ENCODE data around the gene DENND1A.

Gene DENND1A

GRCh38 chr9:123562844-123563346 lies 367.0 kb downstream of the DENND1A start:
- Histone ChIP-seq H3K4me2 (ENCODE audit: low read length) (no peak overlapping the region), H3K27ac (no peak overlapping the region), H3K27me3 (ENCODE audit: control insufficient read depth, insufficient read depth, low read length) (no peaks in the 10 kb centered on the region), H3K9me3 (ENCODE audit: control insufficient read depth, low read length) (no peaks in the 10 kb centered on the region), H3K9ac (no peak overlapping the region), H2AFZ (no peak overlapping the region), H3K4me3 (ENCODE audit: low read depth, low read length) (no peak overlapping the region), H3K36me3 (ENCODE audit: control insufficient read depth, insufficient read depth, low read length) (no peaks in the 10 kb centered on the region), H3K4me1 (no peaks in the 10 kb centered on the region), H3K79me2 (no peaks in the 10 kb centered on the region)
- no peak for TF ChIP-seq CTCF (IDR thresholded peaks at IDR 0.05)

GRCh38 chr9:123561046-123561445 lies 368.9 kb downstream of the DENND1A start:
- Histone ChIP-seq H3K9me3 (ENCODE audit: control insufficient read depth, low read length) (no peaks in the 10 kb centered on the region), H3K4me3 (ENCODE audit: low read depth, low read length) (no peak overlapping the region)
- TF ChIP-seq CTCF (IDR thresholded peaks at IDR 0.05) = no peak

GRCh38 chr9:123556464-123557435 lies 373.2 kb downstream of the DENND1A start:
- Histone ChIP-seq H3K4me2 (ENCODE audit: low read length) (no peak overlapping the region), H3K27me3 (ENCODE audit: control insufficient read depth, insufficient read depth, low read length) (no peaks in the 10 kb centered on the region), H3K4me3 (ENCODE audit: low read depth, low read length) (no peak overlapping the region), H3K27ac (no peak overlapping the region), H3K79me2 (no peaks in the 10 kb centered on the region), H3K4me1 (no peaks in the 10 kb centered on the region), H3K9ac (no peak overlapping the region), H3K36me3 (ENCODE audit: control insufficient read depth, insufficient read depth, low read length) (no peaks in the 10 kb centered on the region), H3K9me3 (ENCODE audit: control insufficient read depth, low read length) (no peaks in the 10 kb centered on the region), H2AFZ (no peak overlapping the region)
- no peak for TF ChIP-seq CTCF (IDR thresholded peaks at IDR 0.05)

More at GRCh38 chr9:123561046-123561445, 368.9 kb downstream of the DENND1A start:
- H3K79me2 ChIP-seq = no peaks in the 10 kb centered on the region
- no peaks in the 10 kb centered on the region for H3K27me3 ChIP-seq (ENCODE audit: control insufficient read depth, insufficient read depth, low read length)
- H3K27ac ChIP-seq = no peak overlapping the region
- no peak overlapping the region for H3K9ac ChIP-seq
- no peak overlapping the region for H3K4me2 ChIP-seq (ENCODE audit: low read length)
- no peaks in the 10 kb centered on the region for H3K4me1 ChIP-seq
- no peak overlapping the region for H2AFZ ChIP-seq
- no peaks in the 10 kb centered on the region for H3K36me3 ChIP-seq (ENCODE audit: control insufficient read depth, insufficient read depth, low read length)

- H3K36me3 ChIP-seq (ENCODE audit: control insufficient read depth, insufficient read depth, low read length) = no peaks in the 10 kb centered on the region
- no peak overlapping the region for H3K9ac ChIP-seq
- peaks cover 3% of the 10 kb centered on the region for H3K4me1 ChIP-seq
- H3K79me2 ChIP-seq = no peaks in the 10 kb centered on the region
- no peak overlapping the region for H3K27ac ChIP-seq
- H3K27me3 ChIP-seq (ENCODE audit: control insufficient read depth, insufficient read depth, low read length) = no peaks in the 10 kb centered on the region
- H3K4me3 ChIP-seq (ENCODE audit: low read depth, low read length) = no peak overlapping the region
- no peaks in the 10 kb centered on the region for H3K9me3 ChIP-seq (ENCODE audit: control insufficient read depth, low read length)
- TF ChIP-seq CTCF (IDR thresholded peaks at IDR 0.05) = no peak
- H3K4me2 ChIP-seq (ENCODE audit: low read length) = no peak overlapping the region
- H2AFZ ChIP-seq = no peak overlapping the region
Observed at GRCh38 chr9:123555646-123556045, 374.3 kb downstream of the DENND1A start.
